HG03460 (cell line): ENCODE data around the gene SP110.
A peak's percentile ranks its signal among the peaks of the same experiment; 100 is the strongest.
"Not testable (repeated sequence)": the region's sequence is repeated elsewhere in the genome, so short reads cannot be mapped to it uniquely, and the experiment has no call there.

Source experiments
- ATAC-seq: cut with Tn5 transposase; IDR thresholded peaks from one replicate; pipeline ENCODE4 v1.9.1; 2021; ENCODE audit not compliant: unreplicated experiment

The SP110 gene

DNA sequence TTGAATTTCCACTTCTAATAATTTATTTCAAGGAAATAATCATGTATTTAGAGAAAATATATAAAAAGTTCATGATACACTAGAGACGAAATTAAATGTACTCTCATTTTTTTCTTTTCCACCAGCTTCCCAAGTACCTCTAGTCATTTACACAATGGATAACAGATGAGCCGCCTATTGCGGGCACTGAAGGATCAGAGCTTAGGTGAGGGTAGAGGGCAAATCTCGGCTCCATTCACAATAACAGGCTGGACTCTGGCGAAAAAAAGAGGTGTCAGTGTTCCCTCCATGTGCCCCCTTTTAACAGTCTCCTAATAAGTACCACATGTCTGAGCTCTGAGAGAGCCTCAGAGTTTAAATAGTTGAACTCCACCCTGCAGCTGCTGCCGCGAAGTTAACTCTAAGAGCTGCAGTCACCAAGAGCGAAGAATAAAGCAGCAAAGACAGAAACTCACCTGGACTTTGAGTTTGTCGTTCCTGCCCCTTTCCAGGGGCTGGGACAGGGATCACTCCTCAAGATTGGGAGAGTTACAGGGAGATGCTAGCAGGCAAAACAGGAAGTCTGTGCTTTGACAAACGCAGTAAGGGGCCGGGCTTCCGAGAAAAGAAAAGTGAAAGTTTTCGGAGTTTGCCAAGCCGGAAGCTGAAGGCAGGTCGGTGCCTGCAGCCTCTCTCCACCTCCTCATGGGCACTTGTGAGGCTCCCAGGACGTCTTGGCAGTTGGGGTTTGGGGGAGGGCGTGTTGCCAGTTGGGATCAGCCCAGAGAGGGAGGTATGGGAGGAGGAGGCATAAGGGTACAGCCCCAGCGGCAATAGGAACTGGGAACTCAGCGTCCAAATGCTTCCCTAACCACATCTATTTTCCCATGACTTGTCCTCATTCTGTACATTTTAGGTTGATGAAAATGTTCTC lies at the start of gene SP110:
Gene SP110, minus strand, starts transcription at position 566 of the 913 bp plus-strand sequence. CDS start 3,057 bp downstream, outside the sequence.
- peak; percentile 87 for ATAC-seq

- ATAC-seq = peak; percentile 54
Measured at GRCh38 chr2:230268606-230269243, 48.9 kb upstream of the SP110 start.

DNA sequence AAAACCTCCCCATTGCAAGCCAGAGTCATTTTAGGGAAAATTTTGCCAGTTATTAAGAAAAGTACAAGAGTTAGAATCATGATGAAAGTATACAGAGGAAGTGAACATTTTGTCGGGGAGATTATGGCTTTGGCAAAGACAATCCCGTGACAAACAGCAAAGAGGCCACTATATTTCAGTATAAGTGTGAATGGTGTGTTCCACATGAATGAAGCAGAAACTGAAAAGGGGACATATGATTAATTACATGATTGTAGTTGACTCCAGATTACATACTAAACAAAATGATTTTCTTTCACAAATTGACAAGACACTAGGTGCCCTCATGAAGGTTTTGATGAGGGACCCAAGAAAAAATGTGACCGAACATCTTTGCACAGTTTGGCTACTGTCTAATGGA lies 47.8 kb upstream of the SP110 start:
- ATAC-seq = peak; percentile 62

DNA sequence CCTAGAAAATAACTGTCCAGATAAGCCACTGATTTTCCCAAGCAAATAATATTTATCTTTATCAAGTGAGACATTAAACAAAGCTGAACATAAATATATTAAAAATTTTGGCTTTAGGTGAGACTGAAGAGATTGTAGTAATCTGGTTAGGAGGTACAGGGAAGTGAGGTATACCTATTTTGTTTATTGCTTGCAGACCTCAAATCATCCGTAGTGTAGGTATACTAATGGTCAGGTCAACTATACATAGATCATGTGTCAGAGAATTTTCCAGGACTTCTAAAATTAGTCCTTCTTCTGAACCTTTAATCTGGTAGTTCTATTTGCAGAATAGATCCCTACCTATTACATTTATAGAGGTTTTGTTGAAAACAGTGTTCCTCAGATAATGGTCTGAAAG lies 47.3 kb upstream of the SP110 start:
- no peak for ATAC-seq

DNA sequence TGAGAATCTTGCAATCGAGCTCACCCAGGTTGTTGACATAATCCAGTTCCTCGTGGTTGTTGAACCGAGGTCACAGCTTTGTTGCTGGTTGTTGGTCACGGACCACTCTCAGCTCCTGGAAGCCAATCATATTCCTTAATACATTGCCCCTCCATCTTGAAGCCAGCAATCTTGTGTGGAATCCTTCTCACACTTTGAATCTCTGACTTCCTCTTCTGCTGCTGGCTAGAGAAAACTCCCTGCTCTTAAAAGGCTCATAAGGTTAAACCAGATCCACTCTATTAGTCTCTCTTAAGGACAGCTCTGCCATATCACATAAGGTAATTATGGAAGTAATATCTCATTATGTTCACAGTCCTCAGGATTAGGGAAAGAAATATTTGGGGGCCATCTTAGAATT lies 46.9 kb upstream of the SP110 start:
- ATAC-seq = no peak

DNA sequence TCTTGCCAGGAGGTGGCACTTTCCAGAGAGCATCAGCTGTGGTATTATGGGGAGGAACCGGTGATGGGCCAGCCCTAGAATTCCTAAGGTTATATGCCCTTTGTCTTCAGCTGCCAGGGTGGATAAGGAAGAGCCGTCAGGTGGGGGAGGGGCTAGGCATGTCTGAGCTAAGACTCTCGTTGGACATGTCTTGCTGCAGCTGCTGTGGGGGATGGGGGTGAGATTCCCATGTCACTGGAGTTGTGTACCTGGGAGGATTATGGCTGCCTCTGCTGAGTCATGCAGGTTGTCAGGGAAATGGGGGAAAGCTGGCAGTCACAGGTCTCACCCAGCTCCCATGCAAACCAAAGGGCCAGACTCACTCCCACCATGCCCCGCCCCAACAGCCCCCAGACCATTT lies 45.2 kb upstream of the SP110 start:
- not testable (repeated sequence) for ATAC-seq

DNA sequence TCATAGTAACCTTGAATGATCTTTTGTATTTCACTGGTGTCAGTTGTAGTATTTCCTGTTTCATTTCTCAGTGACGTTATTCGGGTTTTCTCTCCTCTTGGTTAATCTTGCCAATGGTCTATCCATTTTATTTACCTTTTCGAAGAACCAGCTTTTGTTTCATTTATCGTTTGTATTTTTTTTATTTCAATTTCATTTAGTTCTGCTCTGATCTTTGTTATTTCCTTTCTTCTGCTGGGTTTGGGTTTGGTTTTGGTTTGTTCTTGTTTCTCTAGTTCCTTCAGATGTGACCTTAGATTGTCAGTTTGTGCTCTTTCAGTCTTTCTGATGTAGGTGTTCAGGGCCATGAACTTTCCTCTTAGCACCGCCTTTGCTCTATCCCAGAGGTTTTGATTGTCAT lies 42.5 kb upstream of the SP110 start:
- no peak for ATAC-seq

- ATAC-seq = no peak
Measured at GRCh38 chr2:230258483-230258882, 38.7 kb upstream of the SP110 start.

GRCh38 chr2:230256733-230257332 lies 37.0 kb upstream of the SP110 start:
- ATAC-seq = no peak

- ATAC-seq = no peak
Measured at GRCh38 chr2:230254152-230254881, 34.5 kb upstream of the SP110 start.

DNA sequence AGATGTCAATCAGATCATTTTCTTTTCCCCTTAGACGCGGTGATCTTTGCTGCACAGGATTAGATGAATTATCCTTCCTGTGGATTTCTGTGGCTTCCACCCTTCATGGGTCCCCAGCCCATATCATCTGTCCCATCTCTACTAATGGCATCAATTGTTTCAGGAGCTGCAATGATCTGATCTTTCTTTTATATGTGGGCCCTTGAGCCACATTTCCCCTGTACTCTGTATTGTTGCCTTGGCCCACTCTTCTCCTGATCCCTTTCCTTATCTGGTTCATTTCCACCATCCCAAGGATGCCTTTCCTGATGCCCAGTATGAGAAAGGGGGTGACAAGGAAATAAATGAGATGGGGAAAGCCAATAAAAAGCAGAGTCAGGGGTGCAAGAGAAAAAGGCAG lies 30.4 kb upstream of the SP110 start:
- no peak for ATAC-seq

- ATAC-seq = no peak
Measured at GRCh38 chr2:230246206-230246605, 26.4 kb upstream of the SP110 start.

DNA sequence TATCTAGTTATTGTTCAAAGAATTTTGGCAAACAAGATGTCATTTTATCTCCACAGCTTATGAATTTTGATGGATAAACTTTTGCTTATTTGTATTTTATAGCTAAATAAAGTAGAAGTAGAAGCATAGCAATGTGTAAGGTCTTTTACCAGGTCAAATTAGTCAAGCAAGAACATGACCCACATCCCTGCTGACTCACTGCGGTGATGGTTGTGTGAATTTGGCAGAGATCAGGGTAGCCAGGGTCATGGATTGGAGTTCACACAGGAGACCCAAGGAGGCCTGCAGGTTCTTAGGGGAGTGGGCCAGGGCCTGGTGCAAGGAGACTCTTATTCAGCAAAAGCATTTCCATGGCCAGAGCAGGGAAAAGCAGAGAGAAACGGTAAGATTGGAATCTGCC lies 24.4 kb upstream of the SP110 start:
- ATAC-seq = no peak

DNA sequence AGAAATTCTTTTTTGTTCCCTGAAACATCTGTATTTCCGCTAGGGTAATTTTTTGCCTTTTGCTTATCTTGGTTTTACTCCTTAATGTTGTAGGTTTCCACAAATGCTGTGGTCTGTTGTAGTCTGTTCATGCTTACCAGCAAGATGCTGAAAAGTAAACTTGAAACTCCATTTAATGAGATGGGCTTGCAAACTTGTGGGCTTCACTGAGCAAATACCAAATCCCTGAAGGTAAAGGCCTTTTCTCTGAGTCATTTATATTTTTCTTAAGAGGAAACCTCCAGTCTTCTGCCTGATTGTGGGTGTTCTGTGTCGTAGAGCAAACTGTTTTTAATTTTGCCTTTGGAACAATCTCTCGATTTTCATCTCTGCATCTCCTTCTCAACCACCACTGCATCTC lies 15.1 kb upstream of the SP110 start:
- ATAC-seq = no peak

DNA sequence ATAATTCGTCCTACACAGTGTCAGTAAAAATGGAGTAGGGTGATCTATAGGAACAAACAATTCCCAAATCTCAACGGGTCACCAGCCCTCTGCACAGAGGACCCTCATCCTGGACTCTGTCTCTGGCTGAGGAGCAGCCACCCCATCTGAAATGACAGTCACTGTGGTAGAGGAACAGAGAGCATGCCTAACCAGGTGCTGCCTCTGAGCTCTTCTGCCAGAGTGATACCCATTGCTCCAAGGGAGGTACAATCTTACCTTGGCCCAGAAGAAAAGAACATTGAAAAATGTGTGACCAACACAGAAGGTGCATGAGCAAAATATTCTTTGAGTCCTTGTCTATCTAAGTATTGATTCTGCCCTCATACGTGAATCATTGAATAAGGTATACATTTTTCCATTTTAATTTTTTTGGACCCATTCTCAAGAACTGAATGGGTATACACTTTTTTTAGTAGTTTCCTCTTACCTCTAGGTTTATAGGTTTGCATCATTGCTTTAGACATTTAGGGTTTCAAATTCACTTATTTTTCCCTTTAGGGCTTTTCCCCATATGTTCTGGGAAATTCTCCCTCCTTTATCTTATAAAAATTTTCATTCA lies 14.4 kb upstream of the SP110 start:
- peak; percentile 72 for ATAC-seq

GRCh38 chr2:230231251-230231650 lies 11.5 kb upstream of the SP110 start:
- no peak for ATAC-seq

GRCh38 chr2:230230496-230231200 lies 10.9 kb upstream of the SP110 start:
- no peak for ATAC-seq

GRCh38 chr2:230230087-230230486 lies 10.3 kb upstream of the SP110 start:
- ATAC-seq = no peak

- no peak for ATAC-seq
Measured at GRCh38 chr2:230227216-230227615, 7.4 kb upstream of the SP110 start.

- peak; percentile 78 for ATAC-seq
Measured at GRCh38 chr2:230226051-230226551, 6.3 kb upstream of the SP110 start.
